GM18867 (cell line): ENCODE data around the gene AGPAT2.
"Not testable (repeated sequence)": the region's sequence is repeated elsewhere in the genome, so short reads cannot be mapped to it uniquely, and the experiment has no call there.

Experiments
- ATAC-seq: cut with Tn5 transposase; IDR thresholded peaks from one replicate; pipeline ENCODE4 v1.9.1; 2021; ENCODE audit warnings: mild to moderate bottlenecking, moderate library complexity; ENCODE audit not compliant: unreplicated experiment

The AGPAT2 gene

GRCh38 chr9:136650648-136651047, 36.6 kb downstream of the AGPAT2 start:
- no peak for ATAC-seq

GRCh38 chr9:136650021-136650420, 37.2 kb downstream of the AGPAT2 start:
- ATAC-seq = no peak

- ATAC-seq = no peak
Measured at GRCh38 chr9:136648751-136649150, 38.5 kb downstream of the AGPAT2 start.

- ATAC-seq = no peak
Measured at GRCh38 chr9:136646827-136647711, 40.2 kb downstream of the AGPAT2 start.

- no peak for ATAC-seq
Measured at GRCh38 chr9:136645903-136646754, 41.1 kb downstream of the AGPAT2 start.

GRCh38 chr9:136645352-136645902, 41.8 kb downstream of the AGPAT2 start:
- ATAC-seq = no peak

GRCh38 chr9:136644593-136645351, 42.5 kb downstream of the AGPAT2 start:
- no peak for ATAC-seq

- no peak for ATAC-seq
Measured at GRCh38 chr9:136644343-136644592, 43.0 kb downstream of the AGPAT2 start.

GRCh38 chr9:136643596-136644342, 43.5 kb downstream of the AGPAT2 start:
- no peak for ATAC-seq

GRCh38 chr9:136642439-136642921, 44.8 kb downstream of the AGPAT2 start:
- ATAC-seq = no peak

- no peak for ATAC-seq
Measured at GRCh38 chr9:136640171-136641111, 46.8 kb downstream of the AGPAT2 start.

- no peak for ATAC-seq
Measured at GRCh38 chr9:136634904-136635303, 52.4 kb downstream of the AGPAT2 start.

GRCh38 chr9:136632491-136633106, 54.7 kb downstream of the AGPAT2 start:
- ATAC-seq = not testable (repeated sequence)

GRCh38 chr9:136632072-136632471, 55.2 kb downstream of the AGPAT2 start:
- not testable (repeated sequence) for ATAC-seq

GRCh38 chr9:136631038-136632000, 55.9 kb downstream of the AGPAT2 start:
- ATAC-seq = no peak

- no peak for ATAC-seq
Measured at GRCh38 chr9:136630662-136630992, 56.6 kb downstream of the AGPAT2 start.

GRCh38 chr9:136629879-136630661, 57.2 kb downstream of the AGPAT2 start:
- no peak for ATAC-seq
